ENCODE data around the gene CTXND1. TPM values are rescaled to one million over a fixed set of nuclear protein-coding genes. Genes with fewer than 3 reads are reported as not detected.

CTXND1 gene
- total RNA-seq, 4 donors from 2014 or later: 0.03 to 0.07 TPM; not detected in 2

DNA sequence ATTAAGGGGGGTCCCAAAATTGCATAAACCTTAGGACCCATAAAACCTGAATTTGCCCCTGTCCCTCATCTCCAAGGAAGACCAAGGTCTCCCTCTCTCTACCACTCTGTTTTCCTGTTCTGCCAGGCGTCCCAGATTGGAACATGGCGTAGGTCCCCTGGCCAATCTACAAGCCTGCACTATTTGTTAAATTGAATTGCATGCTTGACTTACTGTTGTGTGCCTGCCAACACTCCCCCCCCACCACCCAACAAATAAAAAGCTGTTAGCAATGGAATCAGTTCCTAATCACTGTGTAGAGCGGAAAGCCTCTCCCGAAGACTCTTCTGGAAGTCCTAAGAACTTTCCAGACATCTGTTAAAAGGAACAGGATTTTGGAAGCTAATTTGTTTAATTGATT lies 11.7 kb downstream of the CTXND1 start:
- Histone ChIP-seq H3K27me3 (peaks cover 0 to 16% (median 13%) of the 10 kb centered on the region in 3 donors), H3K36me3 (no peaks in the 10 kb centered on the region), H3K9me3 (no peaks in the 10 kb centered on the region), H3K4me1 (no peaks in the 10 kb centered on the region), H3K4me3 (no peak overlapping the region), H3K27ac (no peak overlapping the region)
- in situ Hi-C loops (cut with MboI; ENCODE audit: low sequenced_read_pairs in 4 of 4) (no loop called here), intact Hi-C loops (cut with DNase I; ENCODE audit: low total_unique reads) (no loop called here)
- TF ChIP-seq, protein P1, sequence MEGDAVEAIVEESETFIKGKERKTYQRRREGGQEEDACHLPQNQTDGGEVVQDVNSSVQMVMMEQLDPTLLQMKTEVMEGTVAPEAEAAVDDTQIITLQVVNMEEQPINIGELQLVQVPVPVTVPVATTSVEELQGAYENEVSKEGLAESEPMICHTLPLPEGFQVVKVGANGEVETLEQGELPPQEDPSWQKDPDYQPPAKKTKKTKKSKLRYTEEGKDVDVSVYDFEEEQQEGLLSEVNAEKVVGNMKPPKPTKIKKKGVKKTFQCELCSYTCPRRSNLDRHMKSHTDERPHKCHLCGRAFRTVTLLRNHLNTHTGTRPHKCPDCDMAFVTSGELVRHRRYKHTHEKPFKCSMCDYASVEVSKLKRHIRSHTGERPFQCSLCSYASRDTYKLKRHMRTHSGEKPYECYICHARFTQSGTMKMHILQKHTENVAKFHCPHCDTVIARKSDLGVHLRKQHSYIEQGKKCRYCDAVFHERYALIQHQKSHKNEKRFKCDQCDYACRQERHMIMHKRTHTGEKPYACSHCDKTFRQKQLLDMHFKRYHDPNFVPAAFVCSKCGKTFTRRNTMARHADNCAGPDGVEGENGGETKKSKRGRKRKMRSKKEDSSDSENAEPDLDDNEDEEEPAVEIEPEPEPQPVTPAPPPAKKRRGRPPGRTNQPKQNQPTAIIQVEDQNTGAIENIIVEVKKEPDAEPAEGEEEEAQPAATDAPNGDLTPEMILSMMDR (IDR thresholded peaks at IDR 0.05 in 4 of 5, conservative IDR thresholded peaks at IDR 0.05 in 1 of 5): no peak
- TF ChIP-seq POLR2A (IDR thresholded peaks at IDR 0.05): no peak
- ATAC-seq (no peak), DNase-seq (no peak)

DNA sequence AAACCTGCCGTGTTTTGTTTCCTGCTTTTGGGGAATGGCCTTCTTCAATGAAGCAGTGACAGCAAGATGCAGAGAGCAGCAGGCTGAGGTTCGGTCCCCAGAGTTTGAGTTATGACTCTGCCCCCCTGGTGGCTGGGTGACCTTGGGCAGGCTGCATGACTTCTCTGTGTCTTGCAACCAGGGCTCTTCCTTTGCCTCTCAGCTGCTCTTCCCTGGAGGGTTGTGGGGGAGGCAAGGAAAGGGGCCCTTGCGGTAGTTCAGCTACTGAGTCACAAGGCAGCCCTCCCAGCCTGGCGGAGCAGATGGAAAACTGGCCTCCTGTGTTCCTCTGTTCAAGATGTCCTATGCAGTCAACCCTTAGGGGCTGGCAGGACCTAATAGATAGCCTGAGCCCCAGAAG lies 17.1 kb downstream of the CTXND1 start:
- Histone ChIP-seq H3K9me3 (no peaks in the 10 kb centered on the region), H3K27ac (no peak overlapping the region), H3K27me3 (peaks cover 0 to 6% (median 0%) of the 10 kb centered on the region in 3 donors), H3K4me3 (no peak overlapping the region), H3K36me3 (no peaks in the 10 kb centered on the region), H3K4me1 (no peaks in the 10 kb centered on the region)
- in situ Hi-C loops (cut with MboI; ENCODE audit: low sequenced_read_pairs in 4 of 4): no loop called here
- DNase-seq (no peak), ATAC-seq (no peak)
- intact Hi-C loops (cut with DNase I; ENCODE audit: low total_unique reads): no loop called here
- TF ChIP-seq, protein P1 (IDR thresholded peaks at IDR 0.05 in 4 of 5, conservative IDR thresholded peaks at IDR 0.05 in 1 of 5): peak in 4 of 5 experiments; percentile 19 to 45 (median 32)
- TF ChIP-seq POLR2A (IDR thresholded peaks at IDR 0.05): no peak

DNA sequence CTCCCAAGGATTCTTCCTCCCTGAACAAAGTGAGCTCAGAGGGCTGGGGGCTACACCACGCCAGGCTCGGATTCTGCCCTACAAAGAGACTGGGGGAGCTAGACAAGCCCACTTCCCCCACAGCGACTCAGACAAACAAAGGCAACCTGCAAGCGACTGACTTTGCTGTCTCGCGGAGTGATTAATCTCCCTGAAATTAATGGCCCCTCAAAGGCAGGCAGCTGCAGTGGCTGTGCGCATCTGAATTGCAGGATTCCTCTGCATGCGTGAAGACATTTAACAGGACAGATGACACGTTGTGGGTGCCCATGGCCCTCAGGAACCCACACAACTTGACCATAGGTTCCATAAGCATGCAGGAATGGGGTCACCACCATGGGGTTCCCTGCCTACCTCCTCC lies 18.4 kb downstream of the CTXND1 start:
- no peak for ATAC-seq
- TF ChIP-seq, protein P1 (IDR thresholded peaks at IDR 0.05 in 4 of 5, conservative IDR thresholded peaks at IDR 0.05 in 1 of 5): no peak
- no peak for TF ChIP-seq POLR2A (IDR thresholded peaks at IDR 0.05)
- intact Hi-C loops (cut with DNase I; ENCODE audit: low total_unique reads) (no loop called here), in situ Hi-C loops (cut with MboI; ENCODE audit: low sequenced_read_pairs in 4 of 4) (no loop called here)
- no peaks in the 10 kb centered on the region for H3K4me1 ChIP-seq
- no peaks in the 10 kb centered on the region for H3K9me3 ChIP-seq
- no peaks in the 10 kb centered on the region for H3K27me3 ChIP-seq
- H3K4me3 ChIP-seq: no peak overlapping the region
- no peak overlapping the region for H3K27ac ChIP-seq
- H3K36me3 ChIP-seq: no peaks in the 10 kb centered on the region
- DNase-seq: no peak

DNA sequence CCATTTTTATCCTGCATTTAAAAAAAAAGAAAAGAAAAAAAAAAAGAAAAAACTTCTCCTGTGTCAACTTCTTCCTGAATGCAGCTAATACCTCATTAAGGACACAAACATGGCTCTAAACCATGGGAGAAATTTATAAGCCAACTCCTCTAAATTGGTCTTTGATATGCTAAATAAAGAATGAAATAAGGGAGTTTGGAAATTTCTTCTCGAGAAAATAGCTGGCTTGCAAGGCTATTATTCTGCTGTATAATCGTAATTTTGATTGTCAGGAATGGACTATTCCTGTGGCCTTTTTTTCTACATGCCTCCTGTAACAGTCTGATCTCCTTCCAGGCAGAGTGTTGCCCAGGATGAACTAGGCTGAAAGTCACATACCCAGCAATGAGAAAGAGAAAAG lies 20.6 kb downstream of the CTXND1 start:
- TF ChIP-seq, protein P1 (IDR thresholded peaks at IDR 0.05 in 4 of 5, conservative IDR thresholded peaks at IDR 0.05 in 1 of 5): no peak
- TF ChIP-seq POLR2A (IDR thresholded peaks at IDR 0.05): no peak
- Histone ChIP-seq H3K4me1 (no peaks in the 10 kb centered on the region), H3K36me3 (no peaks in the 10 kb centered on the region), H3K27ac (no peak overlapping the region), H3K27me3 (peaks cover 0 to 4% (median 0%) of the 10 kb centered on the region in 3 donors), H3K9me3 (no peaks in the 10 kb centered on the region), H3K4me3 (no peak overlapping the region)
- DNase-seq: no peak
- ATAC-seq: no peak
- intact Hi-C loops (cut with DNase I; ENCODE audit: low total_unique reads): no loop called here
- in situ Hi-C loops (cut with MboI; ENCODE audit: low sequenced_read_pairs in 4 of 4): no loop called here

- H3K4me3 ChIP-seq: no peak overlapping the region
- H3K36me3 ChIP-seq: no peaks in the 10 kb centered on the region
- H3K4me1 ChIP-seq: no peaks in the 10 kb centered on the region
- in situ Hi-C loops (cut with MboI; ENCODE audit: low sequenced_read_pairs in 4 of 4): no loop called here
- peaks cover 0 to 4% (median 0%) of the 10 kb centered on the region in 3 donors for H3K27me3 ChIP-seq
- no peaks in the 10 kb centered on the region for H3K9me3 ChIP-seq
- intact Hi-C loops (cut with DNase I; ENCODE audit: low total_unique reads): no loop called here
- ATAC-seq (peak in 1 of 2 donors; percentile 46), DNase-seq (no peak)
- TF ChIP-seq, protein P1 (IDR thresholded peaks at IDR 0.05 in 4 of 5, conservative IDR thresholded peaks at IDR 0.05 in 1 of 5): no peak
- no peak for TF ChIP-seq POLR2A (IDR thresholded peaks at IDR 0.05)
- H3K27ac ChIP-seq: no peak overlapping the region
Observed at GRCh38 chr15:80228959-80229610, 22.9 kb downstream of the CTXND1 start.

All from gastrocnemius medialis (tissue), 4 donors.